DND-41 (cell line): ENCODE results near the gene ZSCAN23.

Experiments used
- ATAC-seq: fragments of 200-7000 bp; cut with Tn5 transposase; 3 replicates; pipeline ENCODE4 v1.9.1; 2021; ENCODE audit warnings: low read depth; ENCODE audit not compliant: insufficient read depth
- DNase-seq: peaks from one replicate; pipeline ENCODE4 v3.0.0-alpha.2; 2020
- H2AFZ ChIP-seq: 2 replicates; pipeline ENCODE4 v1.6.0; 2012; ENCODE audit warnings: low read depth, low read length
- H3K27ac ChIP-seq: 2 replicates; pipeline ENCODE4 v1.5.1; 2012; ENCODE audit warnings: low read length, inconsistent platforms
- H3K27me3 ChIP-seq: fragments of 200-600 bp; sonication (generic); 2 replicates; pipeline ENCODE4 v1.6.0; 2012; ENCODE audit warnings: low read length, mild to moderate bottlenecking, inconsistent platforms; ENCODE audit not compliant: insufficient read depth, poor library complexity
- H3K36me3 ChIP-seq: 2 replicates; pipeline ENCODE4 v1.5.1; 2012; ENCODE audit warnings: low read length, inconsistent platforms; ENCODE audit not compliant: insufficient read depth
- H3K4me1 ChIP-seq: 2 replicates; pipeline ENCODE4 v1.5.1; 2012; ENCODE audit warnings: mild to moderate bottlenecking, low read length; ENCODE audit not compliant: insufficient read depth
- H3K4me2 ChIP-seq: 2 replicates; pipeline ENCODE4 v1.6.0; 2012; ENCODE audit warnings: mild to moderate bottlenecking, moderate library complexity, low read length, inconsistent platforms; ENCODE audit not compliant: insufficient read depth
- H3K4me3 ChIP-seq, 2 experiments: fragments of 200-600 bp in 1 of 2; shearing (Covaris generic) in 1 of 2; 2 replicates each; pipeline ENCODE4 v1.5.1; 2012 to 2016; ENCODE audit warnings: inconsistent platforms in 2 of 2, low read length in 2 of 2, mild to moderate bottlenecking in 2 of 2, low read depth in 1 of 2, moderate library complexity in 1 of 2
- H3K79me2 ChIP-seq: 2 replicates; pipeline ENCODE4 v1.6.0; 2012; ENCODE audit warnings: low read length, inconsistent platforms; ENCODE audit not compliant: insufficient read depth
- H3K9ac ChIP-seq: 2 replicates; pipeline ENCODE4 v1.6.0; 2012; ENCODE audit warnings: low read depth, mild to moderate bottlenecking, inconsistent platforms, low read length, moderate library complexity
- H3K9me3 ChIP-seq: 2 replicates; pipeline ENCODE4 v1.5.1; 2012; ENCODE audit warnings: low read length, moderate library complexity, mild to moderate bottlenecking, inconsistent platforms; ENCODE audit not compliant: insufficient read depth, severe bottlenecking
- H4K20me1 ChIP-seq: 2 replicates; pipeline ENCODE4 v1.6.0; 2012; ENCODE audit warnings: low read length; ENCODE audit not compliant: insufficient read depth
- EZH2 ChIP-seq: IDR thresholded peaks from 3 replicates; pipeline ENCODE4 v1.6.1; 2012; ENCODE audit warnings: borderline replicate concordance, low read depth, mild to moderate bottlenecking, moderate library complexity, low read length, inconsistent platforms; ENCODE audit not compliant: severe bottlenecking
- TF ChIP-seq, protein P1 (sequence below): IDR thresholded peaks from 2 replicates; pipeline ENCODE4 v1.5.1; 2012; ENCODE audit warnings: borderline replicate concordance, low read length, moderate library complexity, mild to moderate bottlenecking; ENCODE audit not compliant: poor library complexity, severe bottlenecking; ENCODE audit errors: extremely low read depth

Gene ZSCAN23

DNA sequence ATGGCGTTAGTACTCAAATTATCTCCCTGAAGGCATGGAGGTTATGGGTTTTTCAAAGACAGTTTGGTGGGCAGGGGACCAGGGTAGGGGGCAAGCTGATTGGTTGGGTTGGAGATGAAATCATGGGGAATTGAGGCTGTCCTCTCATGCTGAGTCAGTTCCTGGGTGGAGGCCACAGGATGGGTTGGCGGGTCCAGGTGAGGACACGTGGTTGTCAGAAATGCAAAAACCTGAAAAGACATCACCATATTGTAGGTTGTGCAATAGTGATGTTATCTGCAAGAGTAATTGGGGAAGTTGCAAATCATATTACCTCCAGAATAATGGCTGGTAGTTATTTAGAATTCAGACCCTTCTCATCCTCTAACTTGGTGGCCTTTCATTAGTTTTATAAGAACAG is 42.2 kb upstream of the ZSCAN23 start:
- ATAC-seq (no peak), DNase-seq (no peak)
- TF ChIP-seq, protein P1, sequence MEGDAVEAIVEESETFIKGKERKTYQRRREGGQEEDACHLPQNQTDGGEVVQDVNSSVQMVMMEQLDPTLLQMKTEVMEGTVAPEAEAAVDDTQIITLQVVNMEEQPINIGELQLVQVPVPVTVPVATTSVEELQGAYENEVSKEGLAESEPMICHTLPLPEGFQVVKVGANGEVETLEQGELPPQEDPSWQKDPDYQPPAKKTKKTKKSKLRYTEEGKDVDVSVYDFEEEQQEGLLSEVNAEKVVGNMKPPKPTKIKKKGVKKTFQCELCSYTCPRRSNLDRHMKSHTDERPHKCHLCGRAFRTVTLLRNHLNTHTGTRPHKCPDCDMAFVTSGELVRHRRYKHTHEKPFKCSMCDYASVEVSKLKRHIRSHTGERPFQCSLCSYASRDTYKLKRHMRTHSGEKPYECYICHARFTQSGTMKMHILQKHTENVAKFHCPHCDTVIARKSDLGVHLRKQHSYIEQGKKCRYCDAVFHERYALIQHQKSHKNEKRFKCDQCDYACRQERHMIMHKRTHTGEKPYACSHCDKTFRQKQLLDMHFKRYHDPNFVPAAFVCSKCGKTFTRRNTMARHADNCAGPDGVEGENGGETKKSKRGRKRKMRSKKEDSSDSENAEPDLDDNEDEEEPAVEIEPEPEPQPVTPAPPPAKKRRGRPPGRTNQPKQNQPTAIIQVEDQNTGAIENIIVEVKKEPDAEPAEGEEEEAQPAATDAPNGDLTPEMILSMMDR, result no peak
- TF ChIP-seq EZH2, result no peak
- H3K9ac ChIP-seq, result no peak overlapping the region
- no peak overlapping the region for H3K4me2 ChIP-seq
- no peaks in the 10 kb centered on the region for H3K9me3 ChIP-seq
- no peak overlapping the region for H2AFZ ChIP-seq
- no peaks in the 10 kb centered on the region for H3K36me3 ChIP-seq
- no peak overlapping the region for H3K4me3 ChIP-seq
- no peak overlapping the region for H3K27ac ChIP-seq
- H4K20me1 ChIP-seq, result no peaks in the 10 kb centered on the region
- no peaks in the 10 kb centered on the region for H3K79me2 ChIP-seq
- peaks cover 17% of the 10 kb centered on the region for H3K27me3 ChIP-seq
- no peaks in the 10 kb centered on the region for H3K4me1 ChIP-seq

DNA sequence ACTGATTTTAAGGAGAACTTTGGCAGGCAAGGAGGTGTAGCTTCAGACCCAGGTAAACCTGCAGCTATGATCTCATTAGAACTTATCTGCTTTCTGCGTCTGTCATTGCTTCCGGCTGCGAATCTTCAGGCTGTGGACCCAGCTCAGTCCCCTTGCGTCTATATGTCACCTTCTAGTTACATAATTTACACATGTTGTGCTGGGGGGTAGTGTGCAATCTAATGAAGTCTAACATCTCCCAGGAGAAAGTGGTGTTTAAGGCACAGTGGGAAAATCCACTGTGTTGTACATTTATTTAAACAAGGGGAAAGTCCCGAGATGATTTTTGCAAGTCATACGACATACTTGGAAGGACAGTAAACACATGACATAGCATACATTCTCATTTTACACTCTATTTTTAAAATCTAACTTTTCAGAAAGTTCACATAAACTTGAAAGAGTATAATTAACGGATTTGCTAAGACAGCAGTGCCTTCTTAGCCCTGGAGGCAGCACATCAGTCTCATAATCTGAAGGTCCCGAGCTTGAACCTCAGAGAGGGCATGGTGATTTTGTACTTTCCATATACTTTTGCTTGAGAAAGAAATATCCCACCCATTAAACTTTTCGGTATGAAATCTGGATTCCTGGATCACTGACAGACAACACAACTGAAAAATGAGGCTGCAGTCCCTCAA is 37.1 kb upstream of the ZSCAN23 start:
- no peak for ATAC-seq
- H3K79me2 ChIP-seq, result no peaks in the 10 kb centered on the region
- H2AFZ ChIP-seq, result no peak overlapping the region
- H3K36me3 ChIP-seq, result no peaks in the 10 kb centered on the region
- H4K20me1 ChIP-seq, result no peaks in the 10 kb centered on the region
- no peak overlapping the region for H3K4me3 ChIP-seq
- H3K9ac ChIP-seq, result no peak overlapping the region
- DNase-seq, result no peak
- H3K27ac ChIP-seq, result no peak overlapping the region
- no peaks in the 10 kb centered on the region for H3K4me1 ChIP-seq
- H3K27me3 ChIP-seq, result peaks cover 24% of the 10 kb centered on the region
- H3K4me2 ChIP-seq, result no peak overlapping the region
- TF ChIP-seq, protein P1, result no peak
- TF ChIP-seq EZH2, result no peak
- H3K9me3 ChIP-seq, result no peaks in the 10 kb centered on the region

DNA sequence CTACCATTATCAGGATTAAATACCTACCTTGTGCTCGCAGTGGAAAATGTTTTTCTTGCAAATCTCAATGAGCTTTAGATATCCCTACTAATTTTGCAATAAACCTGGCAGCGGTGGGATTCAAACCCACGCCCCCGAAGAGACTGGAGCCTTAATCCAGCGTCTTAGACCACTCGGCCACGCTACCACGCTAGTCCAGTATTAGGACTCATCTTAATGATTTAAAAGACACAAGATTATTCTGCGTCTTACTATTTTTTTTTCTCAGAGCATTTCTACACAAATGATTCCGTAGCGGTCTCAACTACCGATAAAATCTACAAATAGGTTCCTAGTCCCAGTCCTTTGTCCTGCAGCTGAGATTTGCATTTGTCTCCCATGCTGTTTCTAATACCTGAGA is 35.2 kb upstream of the ZSCAN23 start:
- no peaks in the 10 kb centered on the region for H4K20me1 ChIP-seq
- no peak overlapping the region for H3K4me3 ChIP-seq
- H3K79me2 ChIP-seq, result no peaks in the 10 kb centered on the region
- H2AFZ ChIP-seq, result no peak overlapping the region
- DNase-seq, result no peak
- no peak overlapping the region for H3K27ac ChIP-seq
- TF ChIP-seq, protein P1, result no peak
- no peak for TF ChIP-seq EZH2
- peaks cover 24% of the 10 kb centered on the region for H3K27me3 ChIP-seq
- no peak overlapping the region for H3K9ac ChIP-seq
- H3K9me3 ChIP-seq, result no peaks in the 10 kb centered on the region
- H3K4me1 ChIP-seq, result no peaks in the 10 kb centered on the region
- ATAC-seq, result no peak
- H3K4me2 ChIP-seq, result no peak overlapping the region
- H3K36me3 ChIP-seq, result no peaks in the 10 kb centered on the region
